ENCODE data around the gene RAB31.

RAB31 gene

GRCh38 chr18:9694174-9694573, 13.9 kb upstream of the RAB31 start:
- DNase-seq (ENCODE audit: low read depth, low spot score) = no peak

DNA sequence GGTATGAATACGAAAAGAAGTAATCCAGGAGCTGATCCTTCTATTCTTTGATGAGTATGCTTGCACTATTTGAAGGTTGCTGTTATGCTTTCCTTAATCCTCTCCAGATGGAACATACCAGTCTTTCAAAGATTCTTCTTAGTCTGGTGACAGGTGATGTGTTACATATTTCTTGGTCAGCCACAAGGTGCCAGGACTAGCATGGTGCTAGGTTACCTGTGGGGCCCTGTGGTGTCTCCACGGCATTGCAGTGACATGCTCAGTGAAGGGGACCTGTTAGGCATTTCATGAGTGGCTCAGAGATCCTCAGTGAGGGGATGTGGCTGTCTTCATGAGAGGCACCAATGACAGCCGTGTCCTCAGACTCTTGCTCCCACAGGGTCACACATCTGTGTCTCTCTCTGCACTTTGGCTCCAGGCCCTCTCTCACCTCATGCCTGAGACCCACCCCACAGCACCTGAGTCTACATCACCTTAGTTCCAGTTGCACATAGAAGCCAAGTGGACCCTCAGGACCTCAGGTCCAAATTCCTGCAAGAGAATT, 13.1 kb upstream of the RAB31 start:
- DNase-seq (ENCODE audit: low read depth, low spot score) = no peak

- DNase-seq (ENCODE audit: low read depth, low spot score) = no peak
Observed at GRCh38 chr18:9695605-9696004, 12.5 kb upstream of the RAB31 start.

- DNase-seq (ENCODE audit: low read depth, low spot score) = no peak
Observed at GRCh38 chr18:9696112-9696511, 12.0 kb upstream of the RAB31 start.

DNA sequence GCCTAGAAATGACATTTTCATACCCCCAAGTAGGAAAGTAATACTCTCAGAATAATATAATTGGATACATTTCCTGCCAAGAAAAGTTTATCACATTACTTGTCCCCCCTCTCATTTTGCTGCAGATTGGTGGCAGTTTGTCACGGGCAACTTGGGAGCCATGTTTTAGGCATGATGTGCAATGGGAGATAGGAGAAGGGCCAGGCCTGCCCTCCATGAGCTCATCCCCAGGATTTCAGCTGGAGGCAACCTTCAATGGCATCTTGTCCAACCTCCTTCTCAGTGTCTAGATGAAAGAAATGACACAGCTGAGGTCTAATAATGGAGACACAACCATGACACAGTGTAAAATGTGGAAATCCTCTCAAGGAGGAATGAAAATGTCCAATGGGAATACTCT, 11.4 kb upstream of the RAB31 start:
- DNase-seq (ENCODE audit: low read depth, low spot score) = no peak

DNA sequence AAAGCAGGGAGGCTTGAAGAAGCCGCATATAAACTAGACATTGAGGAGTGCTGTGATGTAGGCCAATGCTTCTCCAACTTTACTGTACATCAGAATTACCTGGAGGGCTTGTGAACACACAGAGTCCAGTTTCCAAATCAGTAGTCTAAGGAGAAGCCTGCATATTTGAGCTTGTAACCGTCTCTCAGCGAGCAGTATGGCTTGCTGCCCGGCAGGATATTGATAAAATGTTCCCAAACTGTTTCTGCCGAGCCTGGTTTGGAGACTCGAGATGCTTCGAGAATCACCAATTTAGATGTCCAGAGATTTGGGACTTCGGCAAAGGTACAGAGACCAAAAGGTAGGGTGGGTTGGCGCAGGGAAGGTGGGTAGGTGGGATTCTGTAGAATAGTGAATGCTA, 11.0 kb upstream of the RAB31 start:
- DNase-seq (ENCODE audit: low read depth, low spot score) = no peak

DNA sequence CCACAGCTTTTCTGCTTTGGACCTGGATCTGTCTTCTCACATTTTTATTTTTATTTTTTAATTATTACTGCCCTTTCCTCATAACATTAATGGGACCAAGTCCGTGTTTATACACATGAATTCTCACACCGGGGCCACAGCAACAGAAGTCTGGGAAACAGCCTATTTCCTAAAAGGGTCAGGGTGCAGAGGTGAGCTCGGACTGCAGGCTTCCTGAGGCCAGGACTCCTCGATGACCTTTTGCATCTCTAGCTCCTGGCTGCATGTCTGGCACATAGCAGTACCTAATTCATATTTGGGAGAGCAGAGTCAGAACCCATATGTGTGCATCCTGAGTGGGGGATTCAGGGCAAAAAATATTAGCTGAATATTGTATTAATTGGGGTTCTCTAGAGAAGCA, 9.6 kb upstream of the RAB31 start:
- no peak for DNase-seq (ENCODE audit: low read depth, low spot score)

- DNase-seq (ENCODE audit: low read depth, low spot score) = no peak
Observed at GRCh38 chr18:9700261-9700796, 7.8 kb upstream of the RAB31 start.

GRCh38 chr18:9701609-9702349, 6.3 kb upstream of the RAB31 start:
- DNase-seq (ENCODE audit: low read depth, low spot score) = no peak

- DNase-seq (ENCODE audit: low read depth, low spot score) = no peak
Observed at GRCh38 chr18:9704233-9705118, 3.6 kb upstream of the RAB31 start.

- DNase-seq (ENCODE audit: low read depth, low spot score) = no peak
Observed at GRCh38 chr18:9705183-9705829, 2.8 kb upstream of the RAB31 start.

DNA sequence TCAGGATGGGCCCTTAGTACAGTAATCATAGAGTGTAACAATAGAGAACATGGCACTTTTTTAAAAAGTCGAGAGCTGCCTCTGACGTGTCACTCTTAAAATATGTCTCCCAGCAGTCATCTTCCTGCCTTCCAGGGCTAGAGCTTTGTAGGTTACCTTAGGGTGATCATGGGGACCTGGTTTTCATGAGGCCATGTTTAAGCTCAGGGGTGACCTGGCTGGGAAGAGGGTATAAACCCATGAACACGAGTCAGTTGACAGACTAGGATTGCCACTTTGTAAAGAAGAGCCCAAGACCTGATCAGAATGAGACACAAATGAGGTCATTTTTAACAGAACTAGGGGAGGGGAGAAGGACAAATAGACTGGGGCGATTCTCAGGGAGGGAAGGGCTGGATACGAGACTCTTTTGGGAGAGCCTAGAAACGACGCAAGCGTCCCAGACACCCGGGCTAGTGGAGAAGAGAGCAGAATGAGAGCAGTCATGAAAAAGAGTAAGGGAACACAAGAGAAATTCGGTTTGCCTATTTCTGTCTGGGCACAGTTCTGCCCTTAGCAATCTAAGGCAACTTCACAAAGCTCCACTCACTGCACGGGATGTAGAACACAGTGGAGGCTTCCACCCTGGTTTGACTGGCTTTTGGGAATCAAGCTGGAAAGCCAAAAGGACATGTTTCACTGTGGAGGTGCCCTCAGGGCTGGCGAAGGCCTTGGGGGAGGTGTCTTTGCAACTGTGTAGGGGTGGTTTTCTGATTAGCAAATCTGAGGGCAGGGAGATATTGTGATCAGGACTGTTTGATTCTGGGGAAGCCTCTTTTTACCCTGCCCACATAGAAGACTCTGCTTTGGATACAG, 1.8 kb upstream of the RAB31 start:
- no peak for DNase-seq (ENCODE audit: low read depth, low spot score)

DNA sequence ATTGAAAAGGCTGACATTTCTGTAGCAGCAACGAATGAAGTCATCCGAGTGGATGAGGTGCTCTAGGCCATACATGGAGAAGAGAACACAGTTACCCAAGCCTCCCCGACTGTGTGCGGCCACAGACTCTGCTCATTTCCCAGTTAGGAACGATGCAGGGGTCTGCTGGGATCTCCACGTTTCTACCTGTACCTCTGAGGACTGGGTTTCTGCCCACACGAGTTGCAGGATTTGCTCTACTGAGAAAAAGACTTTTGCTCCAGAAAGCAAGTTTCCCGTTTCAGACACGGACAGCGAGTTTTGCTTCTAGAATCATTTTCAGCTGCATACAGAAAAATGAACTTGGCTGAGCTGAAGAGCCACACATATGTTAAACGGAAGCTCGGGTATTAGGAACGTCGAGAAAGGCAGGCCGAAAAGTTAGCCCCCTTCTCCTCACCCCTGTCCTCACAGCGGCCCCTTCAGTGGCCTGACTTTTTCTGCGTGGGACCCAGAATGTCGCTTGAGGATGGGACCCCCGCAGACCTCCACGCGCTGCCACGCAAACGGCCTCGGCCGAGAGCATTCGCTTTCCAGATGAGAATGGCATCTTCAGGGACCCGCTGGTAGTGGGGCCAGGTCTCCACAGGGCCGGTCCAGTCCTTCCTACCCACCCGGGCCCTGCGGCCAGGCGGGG, 582 bp upstream of the RAB31 start:
- DNase-seq (ENCODE audit: low read depth, low spot score) = no peak

DNA sequence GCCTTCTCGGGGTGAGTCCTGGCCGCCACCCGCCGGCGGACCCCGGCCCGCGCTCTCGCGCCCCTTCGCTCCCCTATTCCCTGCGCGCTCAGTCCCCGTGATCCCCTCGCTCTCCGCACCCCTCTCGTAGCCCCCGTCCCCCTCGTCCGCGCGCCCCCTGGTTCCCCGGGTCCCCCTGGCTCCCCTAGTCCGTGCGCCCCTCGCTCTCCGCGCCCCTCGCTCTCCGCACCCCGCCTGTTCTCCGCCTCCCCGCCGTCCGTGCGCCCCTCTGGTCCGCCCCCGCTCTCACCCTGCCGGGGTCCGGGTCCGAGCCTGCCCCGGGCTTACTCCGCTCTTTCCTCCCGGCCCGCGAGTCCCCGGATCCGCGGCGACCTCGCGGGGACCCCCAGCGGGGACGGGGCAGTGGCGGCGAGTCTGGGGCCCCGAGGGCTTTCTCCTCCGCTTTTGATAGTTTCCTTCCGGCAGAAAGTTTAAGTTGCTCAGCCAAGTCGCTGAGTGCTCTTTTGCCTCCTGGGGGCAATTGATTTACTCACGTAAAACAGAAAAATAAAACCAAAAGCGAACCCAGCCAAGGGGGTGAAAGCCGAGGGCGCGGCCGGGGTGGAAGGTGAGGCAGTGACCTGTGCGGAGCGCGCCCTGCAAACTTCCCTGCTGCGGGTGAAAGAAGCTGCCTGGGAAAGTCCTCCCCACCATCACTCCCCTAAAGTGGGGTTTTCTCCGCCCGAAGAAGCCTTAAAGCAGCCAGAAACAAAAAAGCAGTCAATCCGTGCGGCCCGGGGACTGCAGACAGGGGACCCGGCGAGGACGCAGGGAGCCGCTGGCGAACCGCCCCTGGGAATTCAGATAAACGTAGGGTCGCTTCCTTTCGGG, 568 bp downstream of the RAB31 start:
- DNase-seq (ENCODE audit: low read depth, low spot score) = no peak

GRCh38 chr18:9709304-9709877, 1.3 kb downstream of the RAB31 start:
- DNase-seq (ENCODE audit: low read depth, low spot score) = no peak

DNA sequence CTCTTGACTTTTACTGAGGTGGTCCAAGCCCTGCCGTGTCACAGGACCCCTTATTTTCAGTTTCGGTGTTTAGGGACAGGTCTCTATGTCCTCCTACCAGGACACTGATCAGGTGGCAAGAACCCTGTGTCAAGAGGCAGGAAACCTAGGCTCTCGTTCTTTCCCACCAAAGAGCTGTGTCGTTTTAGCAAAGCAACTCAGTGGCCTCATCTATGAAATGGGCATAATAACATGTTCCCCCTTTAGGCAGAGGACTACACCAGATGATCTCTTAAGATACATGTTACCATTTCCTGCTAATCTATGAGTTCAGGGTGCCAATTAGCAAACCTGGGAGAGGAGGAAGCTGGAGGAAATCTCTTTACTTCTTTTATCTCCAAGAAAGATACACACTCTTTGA, 1.9 kb downstream of the RAB31 start:
- DNase-seq (ENCODE audit: low read depth, low spot score) = no peak

DNA sequence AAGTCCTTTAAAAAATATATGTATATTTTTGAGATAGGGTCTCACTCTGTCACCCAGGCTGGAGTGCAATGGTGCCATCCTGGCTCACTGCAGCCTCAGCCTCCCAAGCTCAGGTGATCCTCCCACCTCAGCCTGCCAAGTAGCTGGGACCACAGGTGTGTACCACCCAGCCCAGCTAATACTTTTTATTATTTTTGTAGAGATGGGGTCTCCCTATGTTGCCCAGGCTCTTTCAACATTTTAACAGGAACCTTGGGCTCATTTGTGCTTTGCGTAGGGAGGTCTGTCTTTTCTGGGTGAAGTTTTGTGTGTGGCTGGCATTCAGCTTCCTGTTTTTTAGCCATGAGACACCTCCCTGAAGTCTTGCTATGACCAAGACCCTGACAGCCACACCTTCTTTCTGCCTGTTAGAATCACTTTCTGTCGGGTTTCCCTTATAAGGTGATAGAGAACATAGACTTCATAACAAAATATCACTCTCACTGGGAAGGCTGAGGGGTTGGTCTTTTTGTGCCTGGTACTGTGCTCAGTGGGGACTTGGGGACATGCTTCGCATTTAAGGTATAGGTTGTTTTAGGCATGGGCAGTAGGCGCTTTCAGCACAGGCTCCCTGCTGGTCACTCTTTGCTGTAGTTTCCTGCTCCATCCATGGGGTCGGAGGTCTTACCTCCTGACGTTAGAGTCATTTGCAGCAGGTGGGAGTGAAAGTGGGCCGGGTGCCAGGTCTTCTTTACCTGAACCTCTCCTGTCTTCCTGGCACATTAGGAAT, 3.4 kb downstream of the RAB31 start:
- no peak for DNase-seq (ENCODE audit: low read depth, low spot score)

DNA sequence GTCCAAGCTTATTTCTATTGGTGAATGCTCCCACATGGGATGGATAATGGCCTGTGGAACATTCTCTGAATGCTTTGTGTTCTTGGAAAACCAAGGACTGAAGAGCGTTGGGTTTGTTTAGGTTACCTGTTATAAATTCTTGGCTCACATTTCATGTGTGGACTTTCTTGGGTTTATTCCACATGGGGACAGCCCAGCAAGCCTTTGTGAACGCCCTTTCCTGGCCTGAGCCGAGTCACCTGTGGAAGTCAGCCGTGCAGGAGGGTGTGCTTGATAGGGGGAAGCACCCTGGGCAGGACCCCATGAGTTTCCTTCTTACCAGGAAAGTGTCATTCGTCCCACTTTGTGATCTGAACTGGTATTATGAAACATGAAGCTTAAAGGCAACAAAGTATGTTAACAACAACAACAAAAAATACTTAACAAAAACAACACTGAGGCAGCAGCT, 4.1 kb downstream of the RAB31 start:
- DNase-seq (ENCODE audit: low read depth, low spot score) = no peak

Data from iPS DF 19.7 (cell line).